RWPE1 (cell line): ENCODE data around the gene CEP170B.

Experiments
- CTCF ChIA-PET: fragments of 350-600 bp; sonication (Branson Sonifier 250); formaldehyde crosslinking; extraction: SDS; loops from one replicate; lab custom pipeline; 2021; lab: Yijun Ruan, JAX
- POLR2A ChIA-PET: fragments of 400-600 bp; formaldehyde crosslinking; extraction: SDS; loops from one replicate; lab custom pipeline; 2020; ENCODE audit warnings: antibody characterized with exemption; ENCODE audit not compliant: low non-redundant PET; lab: Yijun Ruan, JAX
- DNase-seq: peaks from one replicate; pipeline ENCODE4 v3.0.0; 2012; ENCODE audit warnings: low spot score
- H3K27ac ChIP-seq: fragments of 450-650 bp; 2 replicates; pipeline ENCODE4 v1.5.1; 2017
- CTCF ChIP-seq: fragments of 450-650 bp; conservative IDR thresholded peaks from 2 replicates; pipeline ENCODE4 v1.5.1; 2017; ENCODE audit warnings: low read depth, mild to moderate bottlenecking

CEP170B gene

GRCh38 chr14:104865081-104865630, at the start of gene CEP170B:
TSS of gene CEP170B (plus strand) at chr14:104865268. CDS start at chr14:104868451, 3,183 bp downstream.
- peak within 1 kb of the TSS; percentile 91 for H3K27ac ChIP-seq
- TF ChIP-seq CTCF: no peak
- ChIA-PET POLR2A (interaction anchor here (1.6 kb wide), 1 partner anchor 9 kb away, joined by 6 read pairs; no protein-coding TSS in a partner anchor), CTCF (no interaction called here)
- peak; percentile 78 for DNase-seq

GRCh38 chr14:104816616-104816884, 48.5 kb upstream of the CEP170B start:
- CTCF ChIA-PET: interaction anchor here (1.5 kb wide), 1 partner anchor 10 kb away, joined by 4 read pairs; no protein-coding TSS in a partner anchor
- H3K27ac ChIP-seq: peak overlapping the region; percentile 90
- DNase-seq: no peak
- TF ChIP-seq CTCF: no peak
- POLR2A ChIA-PET: no interaction called here

GRCh38 chr14:104817930-104818713, 46.9 kb upstream of the CEP170B start:
- TF ChIP-seq CTCF: no peak
- CTCF ChIA-PET: interaction anchor here (0.6 to 1.5 kb wide), 4 partner anchors 8 to 227 kb away, joined by 4 to 9 read pairs (median 4); no protein-coding TSS in a partner anchor
- POLR2A ChIA-PET: no interaction called here
- peak overlapping the region; percentile 60 for H3K27ac ChIP-seq
- DNase-seq: no peak

- no peak for DNase-seq
- CTCF ChIA-PET: interaction anchor here (0.6 to 1.4 kb wide), 3 partner anchors 50 to 227 kb away, joined by 4 to 9 read pairs (median 4); no protein-coding TSS in a partner anchor
- POLR2A ChIA-PET: no interaction called here
- TF ChIP-seq CTCF: no peak
- peak overlapping the region; percentile 60 for H3K27ac ChIP-seq
Observed at GRCh38 chr14:104818714-104819161, 46.3 kb upstream of the CEP170B start.

- TF ChIP-seq CTCF: no peak
- peak overlapping the region; percentile 60 for H3K27ac ChIP-seq
- DNase-seq: no peak
- ChIA-PET CTCF (no interaction called here), POLR2A (no interaction called here)
Observed at GRCh38 chr14:104819361-104819781, 45.7 kb upstream of the CEP170B start.

GRCh38 chr14:104820669-104821228, 44.3 kb upstream of the CEP170B start:
- CTCF ChIA-PET: interaction anchor here (0.6 to 3.2 kb wide), 5 partner anchors 15 to 52 kb away, joined by 3 to 28 read pairs (median 3); no protein-coding TSS in a partner anchor
- peak overlapping the region; percentile 60 for H3K27ac ChIP-seq
- peak; percentile 74 for DNase-seq
- POLR2A ChIA-PET: no interaction called here
- peak; percentile 72 for TF ChIP-seq CTCF
